ENCODE results near the gene DOCK4.

Gene DOCK4

GRCh38 chr7:111982804-111983203 lies 223.4 kb downstream of the DOCK4 start:
- Mint-ChIP-seq H3K36me3 (no peaks in the 10 kb centered on the region), H3K4me3 (no peak overlapping the region), H3K27me3 (no peaks in the 10 kb centered on the region), H3K4me1 (peaks cover 9% of the 10 kb centered on the region), H3K27ac (no peak overlapping the region), H3K9me3 (no peaks in the 10 kb centered on the region)
- ATAC-seq, result no peak

GRCh38 chr7:111982133-111982532 lies 224.1 kb downstream of the DOCK4 start:
- Mint-ChIP-seq H3K36me3 (no peaks in the 10 kb centered on the region), H3K9me3 (no peaks in the 10 kb centered on the region), H3K4me1 (peaks cover 3% of the 10 kb centered on the region), H3K4me3 (no peak overlapping the region), H3K27me3 (no peaks in the 10 kb centered on the region), H3K27ac (no peak overlapping the region)
- ATAC-seq, result no peak

- no peaks in the 10 kb centered on the region for H3K9me3 Mint-ChIP-seq
- no peaks in the 10 kb centered on the region for H3K4me1 Mint-ChIP-seq
- ATAC-seq, result no peak
- no peak overlapping the region for H3K27ac Mint-ChIP-seq
- H3K36me3 Mint-ChIP-seq, result no peaks in the 10 kb centered on the region
- no peak overlapping the region for H3K4me3 Mint-ChIP-seq
- H3K27me3 Mint-ChIP-seq, result no peaks in the 10 kb centered on the region
These were observed 225.5 kb downstream of the DOCK4 start for GRCh38 chr7:111980725-111981124.

- no peaks in the 10 kb centered on the region for H3K9me3 Mint-ChIP-seq
- no peaks in the 10 kb centered on the region for H3K36me3 Mint-ChIP-seq
- no peaks in the 10 kb centered on the region for H3K4me1 Mint-ChIP-seq
- ATAC-seq, result no peak
- H3K4me3 Mint-ChIP-seq, result no peak overlapping the region
- H3K27ac Mint-ChIP-seq, result no peak overlapping the region
- no peaks in the 10 kb centered on the region for H3K27me3 Mint-ChIP-seq
These were observed 230.9 kb downstream of the DOCK4 start for GRCh38 chr7:111975346-111975745.

- Mint-ChIP-seq H3K4me3 (no peak overlapping the region), H3K36me3 (no peaks in the 10 kb centered on the region), H3K27me3 (no peaks in the 10 kb centered on the region), H3K27ac (no peak overlapping the region), H3K9me3 (no peaks in the 10 kb centered on the region), H3K4me1 (no peaks in the 10 kb centered on the region)
- ATAC-seq, result no peak
These were observed 245.2 kb downstream of the DOCK4 start for GRCh38 chr7:111960984-111961383.

GRCh38 chr7:111958896-111959295 lies 247.3 kb downstream of the DOCK4 start:
- no peaks in the 10 kb centered on the region for H3K27me3 Mint-ChIP-seq
- no peaks in the 10 kb centered on the region for H3K4me1 Mint-ChIP-seq
- H3K36me3 Mint-ChIP-seq, result no peaks in the 10 kb centered on the region
- no peak overlapping the region for H3K27ac Mint-ChIP-seq
- H3K4me3 Mint-ChIP-seq, result no peak overlapping the region
- no peak for ATAC-seq
- no peaks in the 10 kb centered on the region for H3K9me3 Mint-ChIP-seq

GRCh38 chr7:111958431-111958830 lies 247.8 kb downstream of the DOCK4 start:
- Mint-ChIP-seq H3K4me3 (no peak overlapping the region), H3K4me1 (no peaks in the 10 kb centered on the region), H3K27me3 (no peaks in the 10 kb centered on the region), H3K27ac (no peak overlapping the region), H3K36me3 (no peaks in the 10 kb centered on the region), H3K9me3 (no peaks in the 10 kb centered on the region)
- no peak for ATAC-seq

- Mint-ChIP-seq H3K27me3 (no peaks in the 10 kb centered on the region), H3K4me1 (no peaks in the 10 kb centered on the region), H3K36me3 (no peaks in the 10 kb centered on the region), H3K9me3 (no peaks in the 10 kb centered on the region), H3K27ac (no peak overlapping the region), H3K4me3 (no peak overlapping the region)
- no peak for ATAC-seq
These were observed 250.6 kb downstream of the DOCK4 start for GRCh38 chr7:111955616-111956015.

GRCh38 chr7:111954474-111955381 lies 251.5 kb downstream of the DOCK4 start:
- H3K27ac Mint-ChIP-seq, result no peak overlapping the region
- H3K4me3 Mint-ChIP-seq, result no peak overlapping the region
- H3K27me3 Mint-ChIP-seq, result no peaks in the 10 kb centered on the region
- no peaks in the 10 kb centered on the region for H3K9me3 Mint-ChIP-seq
- no peaks in the 10 kb centered on the region for H3K36me3 Mint-ChIP-seq
- H3K4me1 Mint-ChIP-seq, result no peaks in the 10 kb centered on the region
- ATAC-seq, result no peak

GRCh38 chr7:111954056-111954455 lies 252.1 kb downstream of the DOCK4 start:
- no peaks in the 10 kb centered on the region for H3K36me3 Mint-ChIP-seq
- no peak overlapping the region for H3K27ac Mint-ChIP-seq
- no peaks in the 10 kb centered on the region for H3K4me1 Mint-ChIP-seq
- no peaks in the 10 kb centered on the region for H3K9me3 Mint-ChIP-seq
- ATAC-seq, result no peak
- no peaks in the 10 kb centered on the region for H3K27me3 Mint-ChIP-seq
- no peak overlapping the region for H3K4me3 Mint-ChIP-seq

GRCh38 chr7:111953611-111954010 lies 252.6 kb downstream of the DOCK4 start:
- no peaks in the 10 kb centered on the region for H3K4me1 Mint-ChIP-seq
- no peaks in the 10 kb centered on the region for H3K9me3 Mint-ChIP-seq
- peak; percentile 64 for ATAC-seq
- H3K27ac Mint-ChIP-seq, result no peak overlapping the region
- no peaks in the 10 kb centered on the region for H3K36me3 Mint-ChIP-seq
- no peaks in the 10 kb centered on the region for H3K27me3 Mint-ChIP-seq
- H3K4me3 Mint-ChIP-seq, result no peak overlapping the region

GRCh38 chr7:111952783-111953182 lies 253.4 kb downstream of the DOCK4 start:
- Mint-ChIP-seq H3K9me3 (no peaks in the 10 kb centered on the region), H3K27ac (no peak overlapping the region)
- ATAC-seq, result no peak

GRCh38 chr7:111951052-111951451 lies 255.1 kb downstream of the DOCK4 start:
- Mint-ChIP-seq H3K36me3 (no peaks in the 10 kb centered on the region), H3K9me3 (no peaks in the 10 kb centered on the region), H3K4me3 (no peak overlapping the region), H3K27me3 (no peaks in the 10 kb centered on the region), H3K4me1 (no peaks in the 10 kb centered on the region), H3K27ac (no peak overlapping the region)
- ATAC-seq, result no peak

More at GRCh38 chr7:111952783-111953182, 253.4 kb downstream of the DOCK4 start:
- no peak overlapping the region for H3K4me3 Mint-ChIP-seq
- H3K36me3 Mint-ChIP-seq, result no peaks in the 10 kb centered on the region
- H3K4me1 Mint-ChIP-seq, result no peaks in the 10 kb centered on the region
- H3K27me3 Mint-ChIP-seq, result no peaks in the 10 kb centered on the region

- H3K4me3 Mint-ChIP-seq, result no peak overlapping the region
- ATAC-seq, result no peak
- H3K9me3 Mint-ChIP-seq, result peaks cover 12% of the 10 kb centered on the region
- H3K27me3 Mint-ChIP-seq, result no peaks in the 10 kb centered on the region
- H3K36me3 Mint-ChIP-seq, result no peaks in the 10 kb centered on the region
- H3K4me1 Mint-ChIP-seq, result no peaks in the 10 kb centered on the region
- H3K27ac Mint-ChIP-seq, result no peak overlapping the region
These were observed 263.6 kb downstream of the DOCK4 start for GRCh38 chr7:111942450-111943081.

- no peaks in the 10 kb centered on the region for H3K4me1 Mint-ChIP-seq
- no peaks in the 10 kb centered on the region for H3K27me3 Mint-ChIP-seq
- no peak overlapping the region for H3K4me3 Mint-ChIP-seq
- H3K9me3 Mint-ChIP-seq, result peaks cover 2% of the 10 kb centered on the region
- no peaks in the 10 kb centered on the region for H3K36me3 Mint-ChIP-seq
- no peak for ATAC-seq
- no peak overlapping the region for H3K27ac Mint-ChIP-seq
These were observed 269.0 kb downstream of the DOCK4 start for GRCh38 chr7:111937163-111937562.

GRCh38 chr7:111933609-111934008 lies 272.6 kb downstream of the DOCK4 start:
- no peaks in the 10 kb centered on the region for H3K36me3 Mint-ChIP-seq
- H3K4me1 Mint-ChIP-seq, result no peaks in the 10 kb centered on the region
- no peak for ATAC-seq
- no peak overlapping the region for H3K27ac Mint-ChIP-seq
- H3K4me3 Mint-ChIP-seq, result no peak overlapping the region
- H3K9me3 Mint-ChIP-seq, result peaks cover 2% of the 10 kb centered on the region
- no peaks in the 10 kb centered on the region for H3K27me3 Mint-ChIP-seq

Measured in stimulated activated memory B cell treated with anti-CD40 and anti-IgM and Interleukin-4, amounts not matched to agents 10 μg/mL and 1 μg/mL and 100 μg/mL, for 72 hours (primary cell).